A549 (cell line): ENCODE results near the gene CASP3. TPM values are rescaled to one million over a fixed set of nuclear protein-coding genes. Genes with fewer than 3 reads are reported as not detected.

ENCODE experiments used
- ATAC-seq, 2 experiments: fragments of 200-7000 bp in 1 of 2; fragments of >200 bp in 1 of 2; cut with Nextera tagmentation in 1 of 2; cut with Tn5 transposase in 1 of 2; 3 replicates each; pipeline versions ENCODE4 v1.8.0 to v1.9.1; 2018 to 2020; ENCODE audit warnings: mild to moderate bottlenecking in 1 of 2, moderate library complexity in 1 of 2
- CTCF ChIA-PET: fragments of 300-600 bp; sonication (Branson Sonifier 250); formaldehyde crosslinking; extraction: SDS; loops from one replicate; lab custom pipeline; 2021; ENCODE audit warnings: antibody characterized with exemption, inconsistent platforms; lab: Yijun Ruan, JAX
- POLR2A ChIA-PET: fragments of 350-600 bp; formaldehyde crosslinking; extraction: SDS; loops from one replicate; lab custom pipeline; 2021; ENCODE audit warnings: antibody characterized with exemption, inconsistent platforms; lab: Yijun Ruan, JAX
- DNase-seq, 2 experiments: peaks; one replicate each; pipeline versions ENCODE4 v3.0.0 to v3.0.0-alpha.2; 2011 to 2016; ENCODE audit warnings: low read depth in 1 of 2, low spot score in 1 of 2
- FAIRE-seq: peaks from 2 replicates; lab custom pipeline; 2011; peaks lifted over from hg19 to GRCh38; lab: Jason Lieb, UNC
- H3K27ac ChIP-seq, 2 experiments: fragments of >200 bp; sonication (Bioruptor Twin); formaldehyde crosslinking; 3 replicates each; pipeline ENCODE4 v1.5.1; 2016 to 2017
- H3K4me1 ChIP-seq: fragments of >200 bp; sonication (Bioruptor Twin); formaldehyde crosslinking; 3 replicates; pipeline ENCODE4 v1.6.1; 2016
- H3K4me2 ChIP-seq: fragments of >200 bp; sonication (Bioruptor Twin); formaldehyde crosslinking; 3 replicates; pipeline ENCODE4 v1.6.1; 2016
- H3K4me3 ChIP-seq: fragments of >200 bp; sonication (Bioruptor Twin); formaldehyde crosslinking; 3 replicates; pipeline ENCODE4 v1.5.1; 2016
- H3K9me3 ChIP-seq: fragments of >200 bp; sonication (Bioruptor Twin); formaldehyde crosslinking; 3 replicates; pipeline ENCODE4 v1.6.1; 2016
- ATOH8 ChIP-seq: fragments of 250-450 bp; sonication (Bioruptor Pico); IDR thresholded peaks from 2 replicates; pipeline ENCODE4 v1.5.0; 2020; ENCODE audit warnings: low read depth, mild to moderate bottlenecking, moderate library complexity
- BHLHE40 ChIP-seq: IDR thresholded peaks from 2 replicates; pipeline ENCODE4 v1.6.1; 2012; ENCODE audit warnings: low read depth, low read length, inconsistent platforms
- CHD2 ChIP-seq: fragments of 150-350 bp; IDR thresholded peaks from 2 replicates; pipeline ENCODE4 v1.6.1; 2014; ENCODE audit warnings: low read length; ENCODE audit not compliant: partially characterized antibody
- CHD4 ChIP-seq: fragments of 200-600 bp; sonication (generic); IDR thresholded peaks from 2 replicates; pipeline ENCODE4 v1.6.1; 2016; ENCODE audit warnings: antibody characterized with exemption, mild to moderate bottlenecking, borderline replicate concordance
- EP300 ChIP-seq, 2 experiments: fragments of >200 bp; sonication (Bioruptor Twin); formaldehyde crosslinking; IDR thresholded peaks; 2 replicates in 1 of 2; 3 replicates in 1 of 2; pipeline ENCODE4 v1.6.1; 2016 to 2017
- FOSB ChIP-seq: fragments of 250-450 bp; sonication (Bioruptor Pico); IDR thresholded peaks from 2 replicates; pipeline ENCODE4 v1.5.0; 2020; ENCODE audit warnings: mild to moderate bottlenecking, moderate library complexity
- FOXS1 ChIP-seq: fragments of 250-450 bp; sonication (Bioruptor Pico); IDR thresholded peaks from 2 replicates; pipeline ENCODE4 v1.5.0; 2020; ENCODE audit warnings: mild to moderate bottlenecking, moderate library complexity
- GATA3 ChIP-seq: IDR thresholded peaks from 2 replicates; pipeline ENCODE4 v1.6.1; 2012; ENCODE audit warnings: borderline replicate concordance
- HDAC2 ChIP-seq: fragments of 200-600 bp; sonication (generic); IDR thresholded peaks from 2 replicates; pipeline ENCODE4 v1.6.1; 2016
- HEYL ChIP-seq: fragments of 250-450 bp; sonication (Bioruptor Pico); IDR thresholded peaks from 2 replicates; pipeline ENCODE4 v1.8.0; 2021; ENCODE audit warnings: mild to moderate bottlenecking, moderate library complexity
- HOXB13 ChIP-seq: fragments of 250-450 bp; sonication (Bioruptor Pico); IDR thresholded peaks from 2 replicates; pipeline ENCODE4 v1.5.0; 2020; ENCODE audit warnings: low read depth, mild to moderate bottlenecking, moderate library complexity
- JUN ChIP-seq, 2 experiments: fragments of >200 bp; sonication (Bioruptor Twin); formaldehyde crosslinking; IDR thresholded peaks; 2 replicates in 1 of 2; 3 replicates in 1 of 2; pipeline ENCODE4 v1.6.1; 2016 to 2017
- KDM5A ChIP-seq: fragments of 200-600 bp; sonication (generic); IDR thresholded peaks from 2 replicates; pipeline ENCODE4 v1.6.1; 2016; ENCODE audit warnings: antibody characterized with exemption, mild to moderate bottlenecking
- MAFK ChIP-seq: fragments of 450-650 bp; IDR thresholded peaks from 2 replicates; pipeline ENCODE4 v1.6.1; 2014; ENCODE audit not compliant: partially characterized antibody
- MYC ChIP-seq: IDR thresholded peaks from 2 replicates; pipeline ENCODE4 v1.6.1; 2012; ENCODE audit warnings: mild to moderate bottlenecking, inconsistent platforms, low read length, improper control_type of control experiment, borderline replicate concordance
- NFE2L2 ChIP-seq: fragments of 150-350 bp; conservative IDR thresholded peaks from 2 replicates; pipeline ENCODE4 v1.6.1; 2014; ENCODE audit warnings: low read length
- NR3C1 ChIP-seq: fragments of >200 bp; sonication (Bioruptor Twin); formaldehyde crosslinking; IDR thresholded peaks from 3 replicates; pipeline ENCODE4 v1.6.1; 2017
- PBX3 ChIP-seq: IDR thresholded peaks from 2 replicates; pipeline ENCODE4 v1.6.1; 2012
- PHF8 ChIP-seq: fragments of 200-600 bp; sonication (generic); IDR thresholded peaks from 2 replicates; pipeline ENCODE4 v1.6.1; 2016; ENCODE audit warnings: low read depth, mild to moderate bottlenecking, antibody characterized with exemption, moderate library complexity, borderline replicate concordance
- POLR2A ChIP-seq: IDR thresholded peaks from 2 replicates; pipeline ENCODE4 v1.6.1; 2012; ENCODE audit warnings: mild to moderate bottlenecking, low read length
- RCOR1 ChIP-seq: fragments of 150-350 bp; IDR thresholded peaks from 2 replicates; pipeline ENCODE4 v1.6.1; 2014; ENCODE audit warnings: antibody characterized with exemption, low read length, low read depth
- RFX5 ChIP-seq: fragments of 450-650 bp; IDR thresholded peaks from 2 replicates; pipeline ENCODE4 v1.7.1; 2014; ENCODE audit warnings: antibody characterized with exemption, mild to moderate bottlenecking, moderate library complexity
- TFCP2L1 ChIP-seq: fragments of 250-450 bp; sonication (Bioruptor Pico); IDR thresholded peaks from 2 replicates; pipeline ENCODE4 v1.5.0; 2021; ENCODE audit warnings: mild to moderate bottlenecking
- USF2 ChIP-seq: fragments of 450-650 bp; IDR thresholded peaks from 2 replicates; pipeline ENCODE4 v1.6.1; 2014; ENCODE audit warnings: antibody characterized with exemption
- WGBS: methylation state at CpG from one replicate; pipeline ENCODE4 v1.1.6; 2017; ENCODE audit errors: missing lambda C conversion rate; 5-methylcytosine and 5-hydroxymethylcytosine counted together
- polyA plus RNA-seq, 4 experiments: library from polyadenylated mRNA; depleted of rRNA in 3 of 4; stranded (reverse); fragments of >200 nt; fragmentation: RNase III in 1 of 4; extraction: RNeasy Plus Mini Kit Qiagen cat#74134 plus additional on column Dnase treatment in 1 of 4; gene quantifications; 2 replicates in 3 of 4; 3 replicates in 1 of 4; pipeline ENCODE4 v1.2.3, GENCODE V29; 2011 to 2017
- TF ChIP-seq, protein P1 (sequence below): fragments of >200 bp; sonication (Bioruptor Twin); formaldehyde crosslinking; IDR thresholded peaks from 2 replicates; pipeline ENCODE4 v1.6.1; 2016

The CASP3 gene
- polyA plus RNA-seq, 2 of the 4 experiments (the other 2 are of a cell fraction), result 17.4 to 25.4 TPM

GRCh38 chr4:184598753-184599491 lies 50.3 kb downstream of the CASP3 start:
- no peaks in the 10 kb centered on the region for H3K4me1 ChIP-seq
- CTCF ChIA-PET, result no interaction called here
- no peak overlapping the region for H3K4me3 ChIP-seq
- FAIRE-seq (no peak), ATAC-seq (no peak), DNase-seq (no peak)
- TF ChIP-seq MYC (no peak), PHF8 (no peak), HEYL (no peak), FOXS1 (CRISPR knock-in tag) (no peak), USF2 (no peak), ATOH8 (CRISPR knock-in tag) (no peak), CHD2 (no peak), RCOR1 (no peak), KDM5A (no peak), JUN (IDR thresholded peaks at IDR 0.05) (no peak), PBX3 (no peak), MAFK (no peak), HDAC2 (no peak), RFX5 (no peak), EP300 (IDR thresholded peaks at IDR 0.05) (no peak), NFE2L2 (no peak), FOSB (no peak), BHLHE40 (no peak), GATA3 (no peak)
- WGBS, result 68% methylated on average over 9 of the region's 12 CpGs
- no peak overlapping the region for H3K27ac ChIP-seq
- no peak overlapping the region for H3K4me2 ChIP-seq
- POLR2A ChIA-PET, result no interaction called here
- no peaks in the 10 kb centered on the region for H3K9me3 ChIP-seq

DNA sequence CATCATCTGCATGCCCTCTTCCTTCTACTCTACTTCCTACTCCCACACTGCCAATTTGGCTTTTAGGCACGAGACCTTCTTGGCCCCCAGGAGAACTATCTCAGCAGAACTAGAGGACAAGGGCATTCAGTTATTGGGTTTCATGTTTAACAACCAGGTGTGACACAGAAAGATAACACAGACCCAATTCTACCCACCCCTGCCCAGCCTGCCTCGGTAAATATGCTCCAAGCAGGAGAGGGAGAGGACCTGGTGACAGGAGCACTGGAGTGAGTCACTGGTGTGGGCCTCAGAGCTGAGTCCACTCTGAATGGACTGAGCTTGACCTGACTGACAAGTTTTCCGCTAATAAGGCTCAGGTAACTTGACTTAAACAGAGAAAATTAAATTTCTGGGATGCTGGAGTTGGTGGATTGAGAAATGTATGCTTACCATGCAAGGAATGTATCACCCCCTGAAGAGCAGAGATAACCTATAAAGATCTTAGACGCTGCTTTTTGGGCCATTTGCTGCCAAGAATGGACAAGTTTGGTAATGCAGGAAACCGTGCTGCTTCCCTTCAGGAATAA lies 52.5 kb downstream of the CASP3 start:
- ATAC-seq, result no peak
- no peak for FAIRE-seq
- H3K27ac ChIP-seq, result no peak overlapping the region
- no peaks in the 10 kb centered on the region for H3K4me1 ChIP-seq
- H3K9me3 ChIP-seq, result no peaks in the 10 kb centered on the region
- no peak overlapping the region for H3K4me2 ChIP-seq
- WGBS, result 42% methylated on average over 5 of the region's 5 CpGs
- POLR2A ChIA-PET, result no interaction called here
- no peak for DNase-seq
- CTCF ChIA-PET, result interaction anchor here (0.6 kb wide), 1 partner anchor 39 kb away, joined by 3 read pairs; no protein-coding TSS in a partner anchor
- TF ChIP-seq USF2, result no peak
- TF ChIP-seq HOXB13 (CRISPR knock-in tag), result no peak
- no peak for TF ChIP-seq TFCP2L1
- TF ChIP-seq POLR2A, result no peak
- no peak for TF ChIP-seq CHD2
- no peak for TF ChIP-seq FOSB
- no peak for TF ChIP-seq NR3C1
- TF ChIP-seq, protein P1, sequence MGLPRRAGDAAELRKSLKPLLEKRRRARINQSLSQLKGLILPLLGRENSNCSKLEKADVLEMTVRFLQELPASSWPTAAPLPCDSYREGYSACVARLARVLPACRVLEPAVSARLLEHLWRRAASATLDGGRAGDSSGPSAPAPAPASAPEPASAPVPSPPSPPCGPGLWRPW, result no peak
- no peak for TF ChIP-seq CHD4
- H3K4me3 ChIP-seq, result no peak overlapping the region
